SU-DHL-6 (cell line): ENCODE data around the gene SCARB1.

ENCODE experiments used
- H2AFZ ChIP-seq: fragments of 200-600 bp; sonication (generic); 2 replicates; pipeline ENCODE4 v1.6.1; 2014; ENCODE audit warnings: low read depth, mild to moderate bottlenecking, moderate library complexity, mixed read lengths, antibody characterized with exemption, low read length; ENCODE audit not compliant: severe bottlenecking
- H3F3A ChIP-seq: fragments of 200-600 bp; shearing (Covaris generic); 2 replicates; pipeline ENCODE4 v1.6.0; 2016; ENCODE audit warnings: antibody characterized with exemption, mild to moderate bottlenecking; ENCODE audit not compliant: insufficient read depth
- H3K27ac ChIP-seq: fragments of 200-600 bp; sonication (generic); 2 replicates; pipeline ENCODE4 v1.5.1; 2016; ENCODE audit warnings: low read depth, mild to moderate bottlenecking, low read length, moderate library complexity, mixed read lengths
- H3K27me3 ChIP-seq: fragments of 200-600 bp; sonication (generic), shearing (Covaris generic); 2 replicates; pipeline ENCODE4 v1.6.0; 2014; ENCODE audit warnings: mild to moderate bottlenecking, low read length
- H3K36me3 ChIP-seq: fragments of 200-600 bp; sonication (generic); 2 replicates; pipeline ENCODE4 v1.6.1; 2014; ENCODE audit warnings: mild to moderate bottlenecking, low read length, mixed read lengths
- H3K4me2 ChIP-seq: fragments of 300-600, 200-600 bp; shearing (Covaris generic), sonication (generic); 2 replicates; pipeline ENCODE4 v1.6.0; 2014; ENCODE audit warnings: low read length, low read depth, mild to moderate bottlenecking; ENCODE audit not compliant: poor library complexity, severe bottlenecking
- H3K4me3 ChIP-seq: fragments of 200-600 bp; sonication (generic); 2 replicates; pipeline ENCODE4 v1.5.1; 2014; ENCODE audit warnings: antibody characterized with exemption, low read length, mild to moderate bottlenecking, mixed read lengths; ENCODE audit not compliant: insufficient read depth, poor library complexity, severe bottlenecking
- H3K79me2 ChIP-seq: fragments of 200-600 bp; sonication (generic); 2 replicates; pipeline ENCODE4 v1.6.1; 2014; ENCODE audit warnings: mild to moderate bottlenecking, low read length, moderate library complexity; ENCODE audit not compliant: insufficient read depth
- H3K9ac ChIP-seq: fragments of 200-600 bp; sonication (generic); 2 replicates; pipeline ENCODE4 v1.7.0; 2014; ENCODE audit warnings: mild to moderate bottlenecking, low read length
- H3K9me2 ChIP-seq: fragments of 200-600 bp; sonication (generic); replicated peaks from 2 replicates; pipeline ENCODE4 v1.6.1; 2014; ENCODE audit warnings: low read length; ENCODE audit not compliant: insufficient read depth
- H3K9me3 ChIP-seq: fragments of 200-600 bp; sonication (generic); 2 replicates; pipeline ENCODE4 v1.6.1; 2014; ENCODE audit warnings: low read length, mixed read lengths; ENCODE audit not compliant: insufficient read depth
- H4K20me1 ChIP-seq: fragments of 200-600 bp; sonication (generic); 2 replicates; pipeline ENCODE4 v1.6.1; 2014; ENCODE audit warnings: low read depth, mild to moderate bottlenecking, antibody characterized with exemption, low read length, moderate library complexity, mixed read lengths
- CTCF ChIP-seq: fragments of 200-600 bp; sonication (generic); IDR thresholded peaks from one replicate; pipeline ENCODE4 v1.5.1; 2017; ENCODE audit warnings: antibody characterized with exemption, mild to moderate bottlenecking, low read length, moderate library complexity; ENCODE audit not compliant: insufficient read depth, poor library complexity, severe bottlenecking
- EZH2phosphoT487 ChIP-seq: fragments of 200-600 bp; sonication (generic), shearing (Covaris generic); conservative IDR thresholded peaks from 2 replicates; pipeline ENCODE4 v1.6.1; 2018; ENCODE audit warnings: mild to moderate bottlenecking, antibody characterized with exemption, low read length, moderate library complexity, mixed read lengths

The SCARB1 gene

GRCh38 chr12:124760560-124760959, 103.1 kb downstream of the SCARB1 start:
- H4K20me1 ChIP-seq: no peaks in the 10 kb centered on the region
- no peaks in the 10 kb centered on the region for H3K27me3 ChIP-seq
- TF ChIP-seq CTCF (no peak), EZH2phosphoT487 (no peak)
- H3K9ac ChIP-seq: no peak overlapping the region
- H2AFZ ChIP-seq: no peak overlapping the region
- H3K79me2 ChIP-seq: no peaks in the 10 kb centered on the region
- H3K9me3 ChIP-seq: peaks cover 14% of the 10 kb centered on the region; the same call in 1 of the 2 replicates
- no peak overlapping the region for H3K27ac ChIP-seq
- H3K4me3 ChIP-seq: no peak overlapping the region
- no peaks in the 10 kb centered on the region for H3F3A ChIP-seq
- no peaks in the 10 kb centered on the region for H3K9me2 ChIP-seq
- H3K36me3 ChIP-seq: no peaks in the 10 kb centered on the region
- no peak overlapping the region for H3K4me2 ChIP-seq

- Histone ChIP-seq H3K9ac (no peak overlapping the region), H3K4me3 (no peak overlapping the region), H3F3A (no peaks in the 10 kb centered on the region), H3K4me2 (no peak overlapping the region), H4K20me1 (no peaks in the 10 kb centered on the region), H3K36me3 (no peaks in the 10 kb centered on the region), H3K27ac (no peak overlapping the region), H2AFZ (no peak overlapping the region), H3K27me3 (no peaks in the 10 kb centered on the region), H3K9me2 (no peaks in the 10 kb centered on the region), H3K9me3 (peaks cover 9% of the 10 kb centered on the region; the same call in 1 of the 2 replicates), H3K79me2 (no peaks in the 10 kb centered on the region)
- no peak for TF ChIP-seq EZH2phosphoT487
- no peak for TF ChIP-seq CTCF
Measured at GRCh38 chr12:124759841-124760503, 103.7 kb downstream of the SCARB1 start.

- no peak overlapping the region for H3K9ac ChIP-seq
- no peaks in the 10 kb centered on the region for H4K20me1 ChIP-seq
- no peak overlapping the region for H3K4me2 ChIP-seq
- TF ChIP-seq EZH2phosphoT487 (no peak), CTCF (no peak)
- no peaks in the 10 kb centered on the region for H3K79me2 ChIP-seq
- H3K36me3 ChIP-seq: no peaks in the 10 kb centered on the region
- H3K27me3 ChIP-seq: no peaks in the 10 kb centered on the region
- no peaks in the 10 kb centered on the region for H3K9me3 ChIP-seq
- H3K9me2 ChIP-seq: no peaks in the 10 kb centered on the region
- H3K27ac ChIP-seq: no peak overlapping the region
- no peak overlapping the region for H2AFZ ChIP-seq
- no peaks in the 10 kb centered on the region for H3F3A ChIP-seq
- no peak overlapping the region for H3K4me3 ChIP-seq
Measured at GRCh38 chr12:124758266-124759220, 105.1 kb downstream of the SCARB1 start.
